Measurements from ENCODE around the gene SLC34A3. TPM values are rescaled to one million over a fixed set of nuclear protein-coding genes. Genes with fewer than 3 reads are reported as not detected.
A peak's percentile ranks its signal among the peaks of the same experiment; 100 is the strongest.

SLC34A3 gene
- total RNA-seq, 1 experiment from 2014 or later, result not detected

DNA sequence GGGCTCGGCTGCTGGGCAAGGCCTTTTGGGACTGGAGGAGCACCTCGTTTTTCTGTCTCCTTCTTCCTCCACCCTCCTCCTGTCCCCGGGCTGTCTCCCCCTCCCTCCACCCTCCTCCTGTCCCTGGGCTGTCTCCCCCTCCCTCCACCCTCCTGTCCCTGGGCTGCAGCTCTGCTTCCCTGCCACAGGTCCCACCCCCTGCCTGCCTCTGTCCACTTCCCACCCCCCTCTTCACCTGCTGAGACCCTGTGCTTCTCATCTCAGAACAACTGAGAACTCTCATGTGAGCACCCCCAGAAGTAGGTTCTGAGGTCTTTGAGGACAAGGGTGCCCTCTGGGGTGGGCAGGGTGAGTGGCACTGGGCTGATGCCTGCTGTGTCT, 41.0 kb downstream of the SLC34A3 start:
- Mint-ChIP-seq H3K27me3 (ENCODE audit: insufficient read depth, unreplicated experiment) (no peaks in the 10 kb centered on the region), H3K36me3 (ENCODE audit: insufficient read depth, unreplicated experiment) (peaks cover 29% of the 10 kb centered on the region), H3K27ac (ENCODE audit: low read depth, unreplicated experiment) (no peak overlapping the region), H3K4me1 (ENCODE audit: insufficient read depth, unreplicated experiment) (peaks cover 21% of the 10 kb centered on the region), H3K4me3 (ENCODE audit: unreplicated experiment) (no peak overlapping the region), H3K9me3 (ENCODE audit: unreplicated experiment) (no peaks in the 10 kb centered on the region)
- TF ChIP-seq, protein P1, sequence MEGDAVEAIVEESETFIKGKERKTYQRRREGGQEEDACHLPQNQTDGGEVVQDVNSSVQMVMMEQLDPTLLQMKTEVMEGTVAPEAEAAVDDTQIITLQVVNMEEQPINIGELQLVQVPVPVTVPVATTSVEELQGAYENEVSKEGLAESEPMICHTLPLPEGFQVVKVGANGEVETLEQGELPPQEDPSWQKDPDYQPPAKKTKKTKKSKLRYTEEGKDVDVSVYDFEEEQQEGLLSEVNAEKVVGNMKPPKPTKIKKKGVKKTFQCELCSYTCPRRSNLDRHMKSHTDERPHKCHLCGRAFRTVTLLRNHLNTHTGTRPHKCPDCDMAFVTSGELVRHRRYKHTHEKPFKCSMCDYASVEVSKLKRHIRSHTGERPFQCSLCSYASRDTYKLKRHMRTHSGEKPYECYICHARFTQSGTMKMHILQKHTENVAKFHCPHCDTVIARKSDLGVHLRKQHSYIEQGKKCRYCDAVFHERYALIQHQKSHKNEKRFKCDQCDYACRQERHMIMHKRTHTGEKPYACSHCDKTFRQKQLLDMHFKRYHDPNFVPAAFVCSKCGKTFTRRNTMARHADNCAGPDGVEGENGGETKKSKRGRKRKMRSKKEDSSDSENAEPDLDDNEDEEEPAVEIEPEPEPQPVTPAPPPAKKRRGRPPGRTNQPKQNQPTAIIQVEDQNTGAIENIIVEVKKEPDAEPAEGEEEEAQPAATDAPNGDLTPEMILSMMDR (IDR thresholded peaks at IDR 0.05; ENCODE audit: unreplicated experiment), result no peak
- intact Hi-C loops (cut with micrococcal nuclease), result no loop called here
- BruUV-seq (replicated peaks), result no TSS peak
- ChIA-PET CTCF (no interaction called here), POLR2A (interaction anchor here (0.6 kb wide), 2 partner anchors 9 to 813 kb away, joined by 3 read pairs; no protein-coding TSS in a partner anchor)
- no peak for DNase-seq (ENCODE audit: unreplicated experiment)

DNA sequence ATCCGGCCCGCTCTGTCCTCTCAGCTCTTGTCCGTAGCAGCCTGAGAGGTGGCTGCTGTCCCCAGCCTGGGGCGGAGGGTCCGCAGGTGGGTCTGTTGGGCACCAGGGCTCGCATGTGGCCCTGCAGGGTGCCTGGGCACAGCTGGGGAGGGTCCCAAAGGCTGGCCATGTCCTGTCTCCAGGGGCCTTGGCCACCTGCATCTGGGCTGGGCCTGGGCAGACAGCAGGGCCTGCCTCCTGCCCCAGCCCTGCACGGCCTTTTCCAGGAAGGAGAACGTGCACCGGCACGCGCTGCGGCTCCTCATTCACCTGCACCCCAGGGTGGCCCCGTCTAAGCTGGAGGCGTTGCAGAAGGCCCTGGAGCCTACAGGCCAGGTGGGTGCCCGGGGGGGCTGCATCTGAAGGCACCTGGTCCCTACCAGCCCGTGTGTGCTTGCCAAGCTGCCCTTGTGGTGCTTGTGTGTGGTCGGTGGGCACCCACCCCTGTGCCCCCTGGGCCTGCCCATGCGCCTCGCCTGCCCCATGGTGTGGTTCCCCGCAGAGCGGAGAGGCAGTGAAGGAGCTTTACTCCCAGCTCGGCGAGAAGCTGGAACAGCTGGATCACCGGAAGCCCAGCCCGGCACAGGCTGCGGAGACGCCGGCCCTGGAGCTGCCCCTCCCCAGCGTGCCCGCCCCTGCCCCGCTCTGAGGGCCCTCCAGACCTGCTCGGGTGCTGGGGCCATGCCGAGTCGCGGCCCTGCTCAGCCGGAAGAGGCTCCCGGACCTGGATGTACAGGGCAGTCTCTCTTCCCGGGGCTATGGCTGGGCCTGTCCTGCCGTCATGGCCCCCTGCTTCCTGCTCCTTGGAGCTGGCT, 41.8 kb downstream of the SLC34A3 start:
- Mint-ChIP-seq H3K27me3 (ENCODE audit: insufficient read depth, unreplicated experiment) (no peaks in the 10 kb centered on the region), H3K4me1 (ENCODE audit: insufficient read depth, unreplicated experiment) (peaks cover 29% of the 10 kb centered on the region), H3K27ac (ENCODE audit: low read depth, unreplicated experiment) (no peak overlapping the region), H3K4me3 (ENCODE audit: unreplicated experiment) (no peak overlapping the region), H3K9me3 (ENCODE audit: unreplicated experiment) (no peaks in the 10 kb centered on the region), H3K36me3 (ENCODE audit: insufficient read depth, unreplicated experiment) (peaks cover 29% of the 10 kb centered on the region)
- CTCF ChIA-PET, result interaction anchor here (0.8 kb wide), 1 partner anchor 11 kb away, joined by 3 read pairs; no protein-coding TSS in a partner anchor
- intact Hi-C loops (cut with micrococcal nuclease), result no loop called here
- POLR2A ChIA-PET, result interaction anchor here (0.6 to 1.3 kb wide), 3 partner anchors 9 to 32 kb away, joined by 3 to 6 read pairs (median 3); partner anchors contain the start of genes NELFB and TUBB4B
- no TSS peak for BruUV-seq (replicated peaks)
- TF ChIP-seq, protein P1 (IDR thresholded peaks at IDR 0.05; ENCODE audit: unreplicated experiment), result no peak
- DNase-seq (ENCODE audit: unreplicated experiment), result no peak

DNA sequence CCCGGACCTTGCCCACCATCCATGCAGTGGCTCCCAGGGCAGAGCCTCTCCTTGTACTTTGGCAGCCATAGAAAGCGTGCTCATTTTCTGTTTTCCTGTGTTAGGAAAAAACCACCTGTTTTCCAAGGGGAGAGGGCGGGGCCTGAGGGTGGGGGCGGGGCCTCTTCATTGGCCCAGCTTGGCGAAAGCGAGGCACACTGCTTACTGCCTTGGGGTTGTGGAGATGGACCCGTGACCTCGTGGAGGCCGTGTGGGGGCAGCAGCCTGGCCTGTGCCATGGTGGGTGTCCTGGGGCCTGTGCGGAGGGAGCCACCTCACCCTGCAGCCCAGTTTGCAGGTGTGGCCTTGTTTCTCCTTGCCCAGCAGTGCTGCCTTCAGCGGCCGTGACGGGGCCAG, 42.4 kb downstream of the SLC34A3 start:
- no peak for DNase-seq (ENCODE audit: unreplicated experiment)
- no TSS peak for BruUV-seq (replicated peaks)
- H3K9me3 Mint-ChIP-seq (ENCODE audit: unreplicated experiment), result no peaks in the 10 kb centered on the region
- intact Hi-C loops (cut with micrococcal nuclease), result no loop called here
- H3K4me3 Mint-ChIP-seq (ENCODE audit: unreplicated experiment), result no peak overlapping the region
- TF ChIP-seq, protein P1 (IDR thresholded peaks at IDR 0.05; ENCODE audit: unreplicated experiment), result no peak
- H3K27ac Mint-ChIP-seq (ENCODE audit: low read depth, unreplicated experiment), result no peak overlapping the region
- H3K4me1 Mint-ChIP-seq (ENCODE audit: insufficient read depth, unreplicated experiment), result peaks cover 32% of the 10 kb centered on the region
- H3K36me3 Mint-ChIP-seq (ENCODE audit: insufficient read depth, unreplicated experiment), result peaks cover 29% of the 10 kb centered on the region
- no peaks in the 10 kb centered on the region for H3K27me3 Mint-ChIP-seq (ENCODE audit: insufficient read depth, unreplicated experiment)
- ChIA-PET POLR2A (interaction anchor here (0.8 to 1.4 kb wide), 3 partner anchors 14 to 32 kb away, joined by 3 to 6 read pairs (median 5); partner anchors contain the start of genes NELFB and TUBB4B), CTCF (interaction anchor here (0.8 kb wide), 1 partner anchor 12 kb away, joined by 3 read pairs; no protein-coding TSS in a partner anchor)

DNA sequence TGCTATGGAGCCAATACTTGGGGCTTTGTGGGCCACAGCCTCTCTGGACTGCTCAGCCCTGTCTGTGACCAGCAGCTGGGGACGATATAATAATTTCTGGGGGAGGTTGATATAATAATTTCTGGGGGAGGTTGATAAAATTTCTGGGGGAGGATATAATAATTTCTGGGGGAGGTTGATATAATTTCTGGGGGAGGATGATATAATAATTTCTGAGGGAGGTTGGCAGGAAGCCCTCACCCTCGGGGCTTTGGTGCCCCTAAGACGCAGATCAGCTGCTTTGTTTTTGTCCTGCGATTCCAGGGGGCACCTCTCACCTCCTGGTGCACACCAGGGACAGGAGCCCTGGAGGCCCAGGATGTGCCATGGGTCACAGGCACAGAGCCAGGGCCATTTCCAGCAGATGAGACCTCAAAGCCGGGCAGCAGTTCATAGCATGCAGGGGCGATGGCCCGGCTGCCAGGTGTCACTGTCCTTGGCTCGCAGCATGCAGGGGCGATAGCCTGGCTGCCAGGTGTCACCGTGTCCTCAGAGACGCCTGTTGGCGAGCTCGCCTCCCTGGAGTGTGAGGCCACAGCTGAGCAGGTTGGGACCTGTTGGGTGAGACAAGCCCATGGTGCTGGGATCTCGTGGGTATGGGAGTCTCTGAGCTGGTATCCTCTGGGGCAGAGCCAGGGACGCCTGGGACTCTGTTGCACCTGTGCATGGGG, 43.1 kb downstream of the SLC34A3 start:
- POLR2A ChIA-PET, result interaction anchor here (0.9 to 1.7 kb wide), 6 partner anchors 9 to 33 kb away, joined by 3 to 6 read pairs (median 4); partner anchors contain the start of genes NELFB and TUBB4B
- peak; percentile 65 for DNase-seq (ENCODE audit: unreplicated experiment)
- no peaks in the 10 kb centered on the region for H3K27me3 Mint-ChIP-seq (ENCODE audit: insufficient read depth, unreplicated experiment)
- peaks cover 27% of the 10 kb centered on the region for H3K4me1 Mint-ChIP-seq (ENCODE audit: insufficient read depth, unreplicated experiment)
- no peak overlapping the region for H3K4me3 Mint-ChIP-seq (ENCODE audit: unreplicated experiment)
- intact Hi-C loops (cut with micrococcal nuclease), result no loop called here
- CTCF ChIA-PET, result interaction anchor here (0.8 to 0.9 kb wide), 3 partner anchors 11 to 261 kb away, joined by 3 read pairs; no protein-coding TSS in a partner anchor
- peaks cover 29% of the 10 kb centered on the region for H3K36me3 Mint-ChIP-seq (ENCODE audit: insufficient read depth, unreplicated experiment)
- no peaks in the 10 kb centered on the region for H3K9me3 Mint-ChIP-seq (ENCODE audit: unreplicated experiment)
- TF ChIP-seq, protein P1 (IDR thresholded peaks at IDR 0.05; ENCODE audit: unreplicated experiment), result no peak
- H3K27ac Mint-ChIP-seq (ENCODE audit: low read depth, unreplicated experiment), result peak overlapping the region; percentile 49
- no TSS peak for BruUV-seq (replicated peaks)

Measured in MCF 10A (cell line).